Ovary (tissue), 3 donors: ENCODE data around the gene FOXP1.

ENCODE experiments used
- EP300 ChIP-seq: sonication (generic); formaldehyde crosslinking; IDR thresholded peaks from one replicate; pipeline ENCODE4 v1.6.1; 2017; ENCODE audit warnings: antibody characterized with exemption
- POLR2A ChIP-seq: fragments of 450-650 bp; IDR thresholded peaks from one replicate; pipeline ENCODE4 v1.6.1; 2017; ENCODE audit warnings: antibody characterized with exemption, mild to moderate bottlenecking, moderate library complexity
- TF ChIP-seq, protein P1 (sequence below), 3 donors: fragments of 450-650 bp in 2 of 3; fragments of 200-600 bp in 1 of 3; IDR thresholded peaks; one replicate each; pipeline versions ENCODE4 v1.5.1 to v1.8.0; 2016 to 2022; ENCODE audit warnings: antibody characterized with exemption in 3 of 3, mild to moderate bottlenecking in 1 of 3
- donor health status: DM: no; HTN: no; CAD: no.

DNA sequence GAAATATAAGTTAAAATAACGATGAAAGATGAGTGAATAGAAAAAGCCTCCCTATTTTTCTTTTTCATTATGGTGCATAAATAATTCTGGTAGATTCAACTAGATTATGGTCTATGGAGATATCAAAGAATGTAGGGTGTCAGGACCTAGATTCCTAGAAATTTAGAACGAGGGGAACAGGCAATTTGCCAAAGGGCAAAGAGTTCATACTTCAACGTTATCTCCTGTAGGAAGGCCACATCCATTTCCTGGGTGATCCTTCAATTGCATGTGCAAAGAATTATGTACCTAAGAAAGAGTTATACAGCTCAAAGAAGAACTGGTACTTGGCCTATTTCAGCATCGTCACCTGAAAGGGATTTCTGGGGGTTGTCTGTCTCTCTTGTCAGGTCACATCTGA, 351.8 kb downstream of the FOXP1 start:
- TF ChIP-seq, protein P1, sequence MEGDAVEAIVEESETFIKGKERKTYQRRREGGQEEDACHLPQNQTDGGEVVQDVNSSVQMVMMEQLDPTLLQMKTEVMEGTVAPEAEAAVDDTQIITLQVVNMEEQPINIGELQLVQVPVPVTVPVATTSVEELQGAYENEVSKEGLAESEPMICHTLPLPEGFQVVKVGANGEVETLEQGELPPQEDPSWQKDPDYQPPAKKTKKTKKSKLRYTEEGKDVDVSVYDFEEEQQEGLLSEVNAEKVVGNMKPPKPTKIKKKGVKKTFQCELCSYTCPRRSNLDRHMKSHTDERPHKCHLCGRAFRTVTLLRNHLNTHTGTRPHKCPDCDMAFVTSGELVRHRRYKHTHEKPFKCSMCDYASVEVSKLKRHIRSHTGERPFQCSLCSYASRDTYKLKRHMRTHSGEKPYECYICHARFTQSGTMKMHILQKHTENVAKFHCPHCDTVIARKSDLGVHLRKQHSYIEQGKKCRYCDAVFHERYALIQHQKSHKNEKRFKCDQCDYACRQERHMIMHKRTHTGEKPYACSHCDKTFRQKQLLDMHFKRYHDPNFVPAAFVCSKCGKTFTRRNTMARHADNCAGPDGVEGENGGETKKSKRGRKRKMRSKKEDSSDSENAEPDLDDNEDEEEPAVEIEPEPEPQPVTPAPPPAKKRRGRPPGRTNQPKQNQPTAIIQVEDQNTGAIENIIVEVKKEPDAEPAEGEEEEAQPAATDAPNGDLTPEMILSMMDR (IDR thresholded peaks at IDR 0.05), result no peak
- TF ChIP-seq EP300 (no peak), POLR2A (no peak)
